NCI-H128 (cell line): Measurements from ENCODE around the gene UQCC5.

Source experiments
- DNase-seq: peaks from one replicate; lab custom pipeline; 2025; ENCODE audit not compliant: unreplicated experiment; lab: John Stamatoyannopoulos, UW

UQCC5 gene

GRCh38 chr3:52532838-52533622 is 3.4 kb upstream of the UQCC5 start:
- no peak for DNase-seq

GRCh38 chr3:52533623-52534280 is 2.7 kb upstream of the UQCC5 start, which contains the start of gene NT5DC2:
Gene NT5DC2 (minus strand): TSS chr3:52533857. CDS start chr3:52533737, 120 bp downstream.
- DNase-seq = peak; percentile 22

- DNase-seq = no peak
These were observed 1.9 kb upstream of the UQCC5 start for GRCh38 chr3:52534281-52535183.

- DNase-seq = no peak
These were observed 844 bp upstream of the UQCC5 start for GRCh38 chr3:52535411-52536111.

DNA sequence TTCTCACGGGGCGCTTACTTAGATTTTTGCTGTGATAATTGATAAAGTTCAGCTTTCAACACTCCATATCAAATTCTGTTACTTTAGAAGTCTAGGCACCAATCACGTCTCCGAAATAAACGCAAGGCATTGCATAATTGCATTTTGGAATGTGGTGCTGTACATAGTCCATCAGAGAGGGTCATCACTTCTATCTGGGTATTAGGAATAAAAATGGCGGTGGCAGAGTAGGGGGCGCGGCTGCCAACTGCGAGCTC is 365 bp upstream of the UQCC5 start:
- no peak for DNase-seq

GRCh38 chr3:52537165-52537620 is 788 bp downstream of the UQCC5 start:
- DNase-seq = no peak

DNA sequence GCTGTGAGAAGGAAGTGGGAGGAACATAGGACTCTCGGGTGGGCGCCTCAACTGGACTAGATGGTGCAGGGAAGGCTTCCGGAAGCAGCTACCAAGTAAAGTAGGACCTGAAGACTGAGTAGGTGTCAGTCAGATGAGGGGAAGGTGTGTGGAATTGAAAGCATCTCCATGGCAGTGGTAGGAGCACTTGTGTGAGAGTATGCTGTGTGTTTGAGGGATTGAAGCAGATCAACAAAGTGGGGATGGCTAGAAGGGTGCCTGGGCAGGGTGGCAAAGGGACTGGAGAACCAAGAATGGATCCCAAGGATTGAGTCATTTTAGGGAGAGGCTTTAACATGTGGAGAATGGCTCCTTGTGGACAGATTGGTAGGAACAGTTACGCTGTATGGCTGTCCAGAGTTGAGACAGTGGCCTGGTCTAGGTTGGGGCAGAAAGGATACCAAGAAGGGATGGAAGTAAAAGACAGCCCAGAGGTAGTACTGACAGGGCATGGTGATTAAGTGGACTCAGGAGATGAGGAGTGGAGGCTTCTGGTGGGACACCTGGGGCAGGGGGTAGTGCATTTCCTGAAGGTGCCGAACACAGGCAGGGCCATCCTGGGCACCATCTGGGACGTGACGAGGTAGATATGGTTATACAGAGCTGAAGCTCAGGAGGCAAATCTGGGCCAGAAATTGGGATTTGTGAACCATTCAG is 1.5 kb downstream of the UQCC5 start:
- no peak for DNase-seq

DNA sequence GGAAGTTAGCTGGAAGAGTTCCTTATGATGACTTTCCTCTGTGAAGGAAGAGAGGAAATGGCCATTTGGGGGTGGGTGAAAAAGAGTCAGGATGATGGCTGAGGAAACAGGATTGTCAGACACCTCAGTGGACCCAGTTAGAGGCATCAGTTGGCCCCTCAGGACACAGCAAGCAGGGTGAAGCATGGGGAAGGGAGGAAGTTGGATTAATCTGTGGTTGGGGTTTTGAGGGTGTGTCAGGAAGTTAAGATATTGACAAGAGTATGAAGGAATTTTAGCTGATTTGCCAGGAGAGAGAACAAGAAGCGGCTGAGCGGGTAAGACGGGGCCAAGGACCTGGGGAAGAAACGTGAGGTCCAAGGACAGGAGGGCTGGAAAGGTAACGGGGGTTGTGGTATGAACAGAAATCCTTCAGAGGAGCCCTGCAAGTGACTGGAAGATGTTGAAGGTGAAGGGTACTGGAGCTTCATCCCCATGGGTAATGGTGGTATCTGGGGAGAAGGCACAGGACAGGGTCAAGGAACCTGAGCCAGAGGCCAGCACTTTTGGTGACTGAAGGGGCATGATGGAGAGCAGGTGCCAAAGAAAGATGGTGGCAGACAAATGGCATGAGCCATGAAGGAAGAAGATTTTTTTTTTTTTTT is 2.7 kb downstream of the UQCC5 start:
- no peak for DNase-seq

DNA sequence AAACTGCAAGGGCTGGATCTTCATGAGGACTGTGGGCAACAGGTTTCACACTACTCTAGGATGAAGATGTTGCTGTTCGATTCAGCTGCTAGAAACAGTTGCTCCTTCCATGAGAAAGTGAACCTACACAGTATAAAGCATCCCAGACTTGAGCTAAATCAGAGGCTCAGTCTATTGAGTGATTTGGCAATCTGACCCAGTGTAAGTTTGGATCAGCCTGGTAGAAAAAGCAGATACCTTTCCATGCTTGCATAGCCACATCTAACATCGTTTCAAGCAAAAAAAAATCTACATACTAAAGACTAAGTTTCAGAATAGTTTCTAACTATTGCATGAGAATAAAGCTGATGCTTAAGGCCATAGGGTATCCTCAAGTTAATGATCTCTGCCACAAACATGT is 4.6 kb downstream of the UQCC5 start:
- no peak for DNase-seq

DNA sequence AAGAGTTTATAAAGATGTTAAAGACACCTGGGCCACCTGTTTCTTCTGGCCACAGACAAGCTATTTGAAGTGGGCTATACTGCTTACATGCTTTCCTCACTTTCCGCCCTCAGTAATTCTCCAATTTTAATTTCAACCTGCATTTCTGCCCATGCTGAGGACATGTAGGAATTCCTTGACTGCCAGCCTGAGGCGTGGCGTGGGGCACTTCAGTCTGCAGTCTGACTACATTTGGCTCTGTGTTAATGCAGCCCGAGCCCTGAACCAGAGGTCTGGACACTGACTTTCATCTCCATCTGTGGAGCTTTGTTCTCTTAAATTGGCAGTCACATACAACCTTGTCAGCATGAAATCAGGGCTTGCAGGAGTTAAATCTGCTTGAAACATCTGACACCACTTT is 8.5 kb downstream of the UQCC5 start:
- DNase-seq = no peak

GRCh38 chr3:52546111-52546901 is 9.9 kb downstream of the UQCC5 start:
- no peak for DNase-seq

- DNase-seq = no peak
These were observed 10.7 kb downstream of the UQCC5 start for GRCh38 chr3:52547143-52547542.

DNA sequence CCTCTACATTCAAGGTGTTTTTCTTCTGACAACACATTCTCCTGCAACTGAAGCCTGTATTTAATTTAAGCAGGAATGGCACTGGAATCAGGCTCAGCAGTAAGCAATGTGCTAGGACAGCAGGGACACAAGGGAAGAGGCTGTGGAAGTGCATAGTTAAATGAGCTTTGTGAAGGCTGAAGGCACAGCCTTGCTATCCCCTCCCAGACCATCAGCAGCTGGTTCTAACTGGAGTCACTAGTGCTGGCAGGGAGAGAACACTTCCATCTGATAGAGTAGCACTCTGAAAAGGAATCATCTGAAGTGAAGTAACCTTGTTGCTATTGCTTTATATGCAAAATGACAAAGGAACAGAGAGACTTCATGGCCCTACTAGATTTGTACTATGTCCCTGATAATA is 14.7 kb downstream of the UQCC5 start:
- DNase-seq = no peak

- DNase-seq = no peak
These were observed 15.7 kb downstream of the UQCC5 start for GRCh38 chr3:52552089-52552488.

GRCh38 chr3:52554026-52554755 is 17.8 kb downstream of the UQCC5 start:
- no peak for DNase-seq

DNA sequence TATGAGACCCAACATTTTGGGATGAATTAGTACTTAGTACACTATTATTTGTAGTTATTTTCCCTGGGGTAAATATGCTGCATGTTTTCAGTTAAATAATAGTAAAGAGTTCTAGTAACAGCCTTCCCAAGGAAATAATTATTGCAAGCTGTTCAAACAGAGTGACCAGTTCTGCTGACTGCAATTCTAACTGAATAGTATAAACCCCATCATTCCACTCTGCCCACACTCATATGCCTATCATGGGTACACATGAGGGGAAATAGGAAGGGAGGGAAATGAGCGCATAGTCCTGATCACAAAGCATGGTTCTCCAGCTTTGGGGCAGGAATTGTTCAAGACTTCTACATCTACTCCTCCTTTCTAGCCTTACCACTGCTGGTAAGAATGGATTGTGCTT is 18.7 kb downstream of the UQCC5 start:
- DNase-seq = no peak

DNA sequence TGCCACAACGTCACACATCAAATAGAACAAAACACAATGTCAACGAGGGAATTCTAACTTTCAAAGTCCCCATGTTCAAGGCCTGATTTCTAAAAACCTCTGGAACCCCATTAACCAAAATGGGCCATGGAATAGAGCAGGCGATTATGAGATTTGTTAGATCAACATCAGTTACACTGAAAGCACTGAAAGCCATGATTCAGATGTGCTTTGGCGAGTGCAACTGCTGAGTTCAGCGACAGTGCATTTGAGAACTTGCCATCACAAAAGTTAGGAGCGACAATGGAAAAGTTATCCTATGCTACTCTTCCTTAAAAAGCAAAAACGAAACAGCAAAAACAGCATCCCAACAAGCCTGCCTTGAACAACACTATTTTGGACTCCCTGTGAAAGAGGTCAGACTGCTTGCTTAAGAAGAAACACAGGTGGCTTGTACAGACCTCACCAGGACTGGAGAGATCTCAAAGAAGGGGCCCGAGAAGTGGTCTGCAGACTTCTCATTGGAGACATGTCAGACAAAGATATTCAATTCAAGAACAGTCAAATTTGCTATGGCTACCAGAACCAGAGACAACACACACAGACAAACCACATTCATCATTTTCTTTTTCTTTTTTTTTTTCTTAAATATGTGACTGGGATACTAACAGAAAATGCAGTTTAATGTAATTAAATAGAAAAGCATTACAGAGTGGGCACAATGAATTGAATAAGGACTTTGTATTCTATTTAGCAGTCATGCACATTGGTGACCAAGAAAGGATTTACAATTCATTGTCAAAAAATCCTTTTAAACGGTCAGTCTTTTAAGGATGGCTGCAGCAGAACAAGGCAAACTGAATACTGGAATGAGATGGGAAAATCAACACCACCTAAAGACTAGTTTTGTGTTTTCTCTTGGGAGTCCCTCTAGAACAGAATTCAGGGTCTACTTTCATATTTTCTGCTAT is 20.9 kb downstream of the UQCC5 start:
- DNase-seq = no peak
